ENCODE data around the gene SMOC2. TPM values are rescaled to one million over a fixed set of nuclear protein-coding genes. Genes with fewer than 3 reads are reported as not detected.
"Not testable (repeated sequence)": the region's sequence is repeated elsewhere in the genome, so short reads cannot be mapped to it uniquely, and the experiment has no call there.

The SMOC2 gene
- total RNA-seq, 1 experiment from 2014 or later = 0.42 TPM

- H2AFZ ChIP-seq (ENCODE audit: low read depth, low read length, poor library complexity, severe bottlenecking) = not testable (repeated sequence)
These were observed 236.4 kb downstream of the SMOC2 start for GRCh38 chr6:168677323-168677781.

GRCh38 chr6:168678077-168678476, 237.1 kb downstream of the SMOC2 start:
- H3K4me1 ChIP-seq (ENCODE audit: control insufficient read depth in 1 of 2, insufficient read depth in 2 of 2, low read length in 2 of 2) = peaks cover 19 to 32% of the 10 kb centered on the region in 2 experiments; a peak in 3 of 4 replicates
- POLR2A ChIA-PET = no interaction called here
- peak; percentile 6 for DNase-seq (ENCODE audit: low read depth, low spot score)
- no peak overlapping the region for H2AFZ ChIP-seq (ENCODE audit: low read depth, low read length, poor library complexity, severe bottlenecking)
- CTCF ChIA-PET = no interaction called here
- RAD21 ChIA-PET (ENCODE audit: low non-redundant PET in 1 of 2, low total read pairs in 2 of 2, uncharacterized antibody in 2 of 2, unreplicated experiment in 2 of 2) = no interaction called here
- H3K9me3 ChIP-seq (ENCODE audit: control insufficient read depth in 1 of 2, insufficient read depth in 1 of 2, low read depth in 1 of 2, low read length in 2 of 2) = no peaks in the 10 kb centered on the region
- intact Hi-C loops (cut with micrococcal nuclease) = no loop called here
- H3K36me3 ChIP-seq (ENCODE audit: control insufficient read depth in 1 of 2, insufficient read depth in 2 of 2, low read length in 2 of 2) = no peaks in the 10 kb centered on the region
- H4K20me1 ChIP-seq (ENCODE audit: insufficient read depth) = no peaks in the 10 kb centered on the region
- peak overlapping the region; percentile 55 for H3K4me2 ChIP-seq (ENCODE audit: low read length)
- TF ChIP-seq SIN3A (IDR thresholded peaks at IDR 0.05; ENCODE audit: low read depth) (no peak), SRF (IDR thresholded peaks at IDR 0.05; ENCODE audit: low read depth) (peak; percentile 42; the same call in 1 of the 2 replicates), SP1 (IDR thresholded peaks at IDR 0.05; ENCODE audit: low read depth) (peak; percentile 43)
- H3K27me3 ChIP-seq (ENCODE audit: insufficient read depth, low read length) = no peaks in the 10 kb centered on the region
- peak overlapping the region; percentile 57 for H3K27ac ChIP-seq (ENCODE audit: low read depth, low read length)
- H3K9me2 ChIP-seq (ENCODE audit: insufficient read depth) = no peaks in the 10 kb centered on the region
- no peaks in the 10 kb centered on the region for H3K79me2 ChIP-seq (ENCODE audit: insufficient read depth, low read length)
- ATAC-seq = no peak
- BruUV-seq (replicated peaks) = no TSS peak
- H3K4me3 ChIP-seq (replicated peaks in 1 of 2; ENCODE audit: low read depth in 1 of 2, low read length in 2 of 2) = peak overlapping the region in 1 of 2 experiments; percentile 28; a peak in 1 of 4 replicates
- H3K9ac ChIP-seq (ENCODE audit: low read length) = peak overlapping the region; percentile 44

More at GRCh38 chr6:168677323-168677781, 236.4 kb downstream of the SMOC2 start:
- H3K9me2 ChIP-seq (ENCODE audit: insufficient read depth); H3K27me3 ChIP-seq (ENCODE audit: insufficient read depth, low read length); H3K9me3 ChIP-seq (ENCODE audit: control insufficient read depth in 1 of 2, insufficient read depth in 1 of 2, low read depth in 1 of 2, low read length in 2 of 2); BruUV-seq (replicated peaks); RAD21 ChIA-PET (ENCODE audit: low non-redundant PET in 1 of 2, low total read pairs in 2 of 2, uncharacterized antibody in 2 of 2, unreplicated experiment in 2 of 2); H3K79me2 ChIP-seq (ENCODE audit: insufficient read depth, low read length); CTCF ChIA-PET; H4K20me1 ChIP-seq (ENCODE audit: insufficient read depth); POLR2A ChIA-PET; H3K36me3 ChIP-seq (ENCODE audit: control insufficient read depth in 1 of 2, insufficient read depth in 2 of 2, low read length in 2 of 2); intact Hi-C loops (cut with micrococcal nuclease); H3K4me3 ChIP-seq (replicated peaks in 1 of 2; ENCODE audit: low read depth in 1 of 2, low read length in 2 of 2): not testable (repeated sequence)
- peak overlapping the region; percentile 55 for H3K4me2 ChIP-seq (ENCODE audit: low read length)
- ATAC-seq (peak; percentile 34; the same call in 1 of the 2 replicates), DNase-seq (ENCODE audit: low read depth, low spot score) (peak; percentile 40)
- H3K4me1 ChIP-seq (ENCODE audit: control insufficient read depth in 1 of 2, insufficient read depth in 2 of 2, low read length in 2 of 2) = peaks cover 19 to 32% of the 10 kb centered on the region in 2 experiments; a peak in 3 of 4 replicates
- H3K9ac ChIP-seq (ENCODE audit: low read length) = peak overlapping the region; percentile 26; the same call in 1 of the 2 replicates
- H3K27ac ChIP-seq (ENCODE audit: low read depth, low read length) = peak overlapping the region; percentile 57
- peak; percentile 84 for TF ChIP-seq SP1 (IDR thresholded peaks at IDR 0.05; ENCODE audit: low read depth)
- TF ChIP-seq JUND (IDR thresholded peaks at IDR 0.05) = peak; percentile 28; the same call in 1 of the 2 replicates
- TF ChIP-seq FOSL1 (IDR thresholded peaks at IDR 0.05; ENCODE audit: low read depth) = peak; percentile 29; the same call in 1 of the 2 replicates
- TF ChIP-seq YY1 (IDR thresholded peaks at IDR 0.05; ENCODE audit: extremely low read depth, insufficient replicate concordance, low read depth, low read length) = peak; percentile 65
- TF ChIP-seq POLR2AphosphoS5 (IDR thresholded peaks at IDR 0.05; ENCODE audit: low read depth, low read length) = peak; percentile 18; the same call in 1 of the 2 replicates
- TF ChIP-seq CBX3 (IDR thresholded peaks at IDR 0.05; ENCODE audit: low read depth) = 0 out of 2 replicates have a peak, but pooled peaks have one; percentile 33
- TF ChIP-seq MAX (IDR thresholded peaks at IDR 0.05) = 0 out of 2 replicates have a peak, but pooled peaks have one; percentile 18
